Spinal cord (tissue), 10 donors: ENCODE results near the gene ACTA1. TPM values are rescaled to one million over a fixed set of nuclear protein-coding genes. Genes with fewer than 3 reads are reported as not detected.
A peak's percentile ranks its signal among the peaks of the same experiment; 100 is the strongest.
"Not testable (repeated sequence)": the region's sequence is repeated elsewhere in the genome, so short reads cannot be mapped to it uniquely, and the experiment has no call there.

Experiments used
- DNase-seq, 6 donors: peaks; one replicate each; pipeline versions ENCODE4 v3.0.0 to v3.0.0-alpha.2; 2013 to 2015; ENCODE audit warnings: low spot score in 6 of 6, low read depth in 4 of 6
- H3K27ac ChIP-seq: one replicate; pipeline ENCODE4 v1.5.1; 2013; ENCODE audit warnings: low read depth, low read length, control low read depth
- H3K27me3 ChIP-seq: one replicate; pipeline ENCODE4 v1.6.1; 2013; ENCODE audit warnings: low read length; ENCODE audit not compliant: control insufficient read depth, insufficient read depth
- H3K36me3 ChIP-seq: one replicate; pipeline ENCODE4 v1.6.1; 2013; ENCODE audit warnings: low read length; ENCODE audit not compliant: control insufficient read depth, insufficient read depth
- H3K4me1 ChIP-seq: one replicate; pipeline ENCODE4 v1.6.1; 2013; ENCODE audit warnings: low read length; ENCODE audit not compliant: control insufficient read depth, insufficient read depth
- H3K4me3 ChIP-seq: one replicate; pipeline ENCODE4 v1.5.1; 2013; ENCODE audit warnings: low read depth, low read length, control low read depth
- H3K9me3 ChIP-seq: one replicate; pipeline ENCODE4 v1.6.1; 2013; ENCODE audit warnings: low read length; ENCODE audit not compliant: control insufficient read depth, insufficient read depth
- WGBS: methylation state at CpG from one replicate; pipeline ENCODE4 v1.1.5; 2013; ENCODE audit warnings: missing lambda C conversion rate; ENCODE audit not compliant: insufficient coverage; 5-methylcytosine and 5-hydroxymethylcytosine counted together
- polyA plus RNA-seq, 2 donors: library from polyadenylated mRNA; unstranded; fragments of 120-200 nt; gene quantifications; one replicate each; pipeline ENCODE4 v1.2.1, GENCODE V29; 2013; ENCODE audit not compliant: insufficient read length in 2 of 2
- total RNA-seq, 2 donors: library from RNA; depleted of rRNA in 1 of 2; stranded (reverse); fragments of 120-200 nt in 1 of 2; fragments of >200 nt in 1 of 2; gene quantifications; one replicate each; pipeline versions ENCODE4 v1.2.3 to v1.2.4, GENCODE V29; 2013 to 2014
- donor health status: healthy.

Gene ACTA1
- total and polyA plus RNA-seq, 4 donors, result 1.5 to 17.9 (median 2.5) TPM

- Histone ChIP-seq H3K27me3 (peaks cover 11% of the 10 kb centered on the region), H3K4me1 (peaks cover 11% of the 10 kb centered on the region), H3K27ac (no peak overlapping the region), H3K36me3 (no peaks in the 10 kb centered on the region), H3K4me3 (no peak overlapping the region), H3K9me3 (no peaks in the 10 kb centered on the region)
- no peak for DNase-seq
- 68% methylated on average over 5 of the region's 6 CpGs for WGBS
Measured at GRCh38 chr1:229402993-229403392, 30.9 kb downstream of the ACTA1 start.

- H3K4me1 ChIP-seq, H3K27ac ChIP-seq, DNase-seq, H3K27me3 ChIP-seq, H3K36me3 ChIP-seq, H3K4me3 ChIP-seq, H3K9me3 ChIP-seq: not testable (repeated sequence)
- WGBS, result 100% methylated on average over 1 of the region's 4 CpGs
Measured at GRCh38 chr1:229402329-229402728, 31.6 kb downstream of the ACTA1 start.

GRCh38 chr1:229397762-229398161 is 36.1 kb downstream of the ACTA1 start:
- Histone ChIP-seq H3K4me3 (no peak overlapping the region), H3K27ac (no peak overlapping the region), H3K36me3 (no peaks in the 10 kb centered on the region), H3K27me3 (no peaks in the 10 kb centered on the region), H3K9me3 (no peaks in the 10 kb centered on the region), H3K4me1 (no peaks in the 10 kb centered on the region)
- no CpG with 5 or more reads among the region's 5 CpGs for WGBS
- peak in 1 of 6 donors; percentile 35 for DNase-seq

- 39% methylated on average over 11 of the region's 11 CpGs for WGBS
- Histone ChIP-seq H3K9me3 (no peaks in the 10 kb centered on the region), H3K4me3 (no peak overlapping the region), H3K27me3 (no peaks in the 10 kb centered on the region), H3K27ac (no peak overlapping the region), H3K36me3 (no peaks in the 10 kb centered on the region), H3K4me1 (no peaks in the 10 kb centered on the region)
- DNase-seq, result no peak
Measured at GRCh38 chr1:229396585-229397206, 37.2 kb downstream of the ACTA1 start.

- H3K4me3 ChIP-seq, H3K9me3 ChIP-seq, DNase-seq, H3K27ac ChIP-seq, H3K27me3 ChIP-seq, H3K36me3 ChIP-seq, H3K4me1 ChIP-seq: not testable (repeated sequence)
- no CpG with 5 or more reads among the region's 5 CpGs for WGBS
Measured at GRCh38 chr1:229394517-229394916, 39.4 kb downstream of the ACTA1 start.

GRCh38 chr1:229392936-229393335 is 41.0 kb downstream of the ACTA1 start:
- no CpG with 5 or more reads among the region's 4 CpGs for WGBS
- Histone ChIP-seq H3K4me3 (no peak overlapping the region), H3K36me3 (no peaks in the 10 kb centered on the region), H3K4me1 (no peaks in the 10 kb centered on the region), H3K27ac (no peak overlapping the region), H3K27me3 (no peaks in the 10 kb centered on the region), H3K9me3 (no peaks in the 10 kb centered on the region)
- no peak for DNase-seq

- 94% methylated on average over 5 of the region's 7 CpGs for WGBS
- H3K4me1 ChIP-seq, result peaks cover 5% of the 10 kb centered on the region
- H3K4me3 ChIP-seq, result no peak overlapping the region
- no peaks in the 10 kb centered on the region for H3K36me3 ChIP-seq
- DNase-seq, result no peak
- H3K27me3 ChIP-seq, result no peaks in the 10 kb centered on the region
- H3K27ac ChIP-seq, result no peak overlapping the region
- H3K9me3 ChIP-seq, result no peaks in the 10 kb centered on the region
Measured at GRCh38 chr1:229390130-229390529, 43.8 kb downstream of the ACTA1 start.

- H3K27me3 ChIP-seq, result no peaks in the 10 kb centered on the region
- no peaks in the 10 kb centered on the region for H3K36me3 ChIP-seq
- no peak for DNase-seq
- WGBS, result 83% methylated on average over 2 of the region's 7 CpGs
- H3K4me1 ChIP-seq, result peaks cover 5% of the 10 kb centered on the region
- no peak overlapping the region for H3K4me3 ChIP-seq
- no peaks in the 10 kb centered on the region for H3K9me3 ChIP-seq
- no peak overlapping the region for H3K27ac ChIP-seq
Measured at GRCh38 chr1:229388897-229389580, 44.9 kb downstream of the ACTA1 start.

GRCh38 chr1:229385853-229386456 is 47.9 kb downstream of the ACTA1 start:
- Histone ChIP-seq H3K27ac (no peak overlapping the region), H3K27me3 (no peaks in the 10 kb centered on the region), H3K4me1 (peaks cover 5% of the 10 kb centered on the region), H3K4me3 (no peak overlapping the region), H3K9me3 (no peaks in the 10 kb centered on the region), H3K36me3 (no peaks in the 10 kb centered on the region)
- no peak for DNase-seq
- 70% methylated on average over 8 of the region's 8 CpGs for WGBS

- WGBS, result 82% methylated on average over 2 of the region's 7 CpGs
- Histone ChIP-seq H3K9me3 (no peaks in the 10 kb centered on the region), H3K36me3 (no peaks in the 10 kb centered on the region), H3K4me1 (peaks cover 5% of the 10 kb centered on the region), H3K4me3 (no peak overlapping the region), H3K27ac (no peak overlapping the region), H3K27me3 (no peaks in the 10 kb centered on the region)
- DNase-seq, result no peak
Measured at GRCh38 chr1:229384822-229385221, 49.1 kb downstream of the ACTA1 start.
